Sigmoid colon (tissue), 4 donors: Measurements from ENCODE around the gene SLC13A4.

Experiments used
- EP300 ChIP-seq, 4 donors: sonication (generic); formaldehyde crosslinking; IDR thresholded peaks; one replicate each; pipeline ENCODE4 v1.6.1; 2017; ENCODE audit warnings: antibody characterized with exemption in 4 of 4
- POLR2AphosphoS5 ChIP-seq, 4 donors: sonication (generic); formaldehyde crosslinking; IDR thresholded peaks; one replicate each; pipeline ENCODE4 v1.6.1; 2017; ENCODE audit warnings: antibody characterized with exemption in 4 of 4
- TF ChIP-seq, protein P1 (sequence below), 4 experiments: fragments of 450-650 bp in 3 of 4; fragments of 200-600 bp in 1 of 4; IDR thresholded peaks; one replicate each; pipeline ENCODE4 v1.5.1; 2016 to 2019; ENCODE audit warnings: antibody characterized with exemption in 4 of 4, mild to moderate bottlenecking in 3 of 4, moderate library complexity in 2 of 4

DNA sequence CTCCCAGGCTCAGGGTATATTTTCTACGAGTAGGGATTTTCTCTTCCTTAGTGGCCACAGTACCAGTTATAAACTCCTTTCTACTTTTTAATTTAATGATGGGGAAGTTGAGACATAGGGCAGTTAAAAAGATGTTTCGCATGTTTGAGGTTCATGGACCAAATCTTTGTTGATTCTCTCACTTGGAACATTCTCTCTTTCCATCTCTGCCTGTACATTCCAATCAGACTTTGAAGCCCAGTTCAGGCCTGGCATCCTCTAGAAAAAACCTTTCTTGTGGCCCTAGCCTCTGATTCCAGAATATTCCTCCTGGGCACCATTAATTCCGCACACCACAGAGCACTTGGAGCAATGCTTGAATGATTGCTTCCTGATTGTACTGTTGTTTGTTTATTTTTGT, 18.5 kb downstream of the SLC13A4 start:
- TF ChIP-seq, protein P1, sequence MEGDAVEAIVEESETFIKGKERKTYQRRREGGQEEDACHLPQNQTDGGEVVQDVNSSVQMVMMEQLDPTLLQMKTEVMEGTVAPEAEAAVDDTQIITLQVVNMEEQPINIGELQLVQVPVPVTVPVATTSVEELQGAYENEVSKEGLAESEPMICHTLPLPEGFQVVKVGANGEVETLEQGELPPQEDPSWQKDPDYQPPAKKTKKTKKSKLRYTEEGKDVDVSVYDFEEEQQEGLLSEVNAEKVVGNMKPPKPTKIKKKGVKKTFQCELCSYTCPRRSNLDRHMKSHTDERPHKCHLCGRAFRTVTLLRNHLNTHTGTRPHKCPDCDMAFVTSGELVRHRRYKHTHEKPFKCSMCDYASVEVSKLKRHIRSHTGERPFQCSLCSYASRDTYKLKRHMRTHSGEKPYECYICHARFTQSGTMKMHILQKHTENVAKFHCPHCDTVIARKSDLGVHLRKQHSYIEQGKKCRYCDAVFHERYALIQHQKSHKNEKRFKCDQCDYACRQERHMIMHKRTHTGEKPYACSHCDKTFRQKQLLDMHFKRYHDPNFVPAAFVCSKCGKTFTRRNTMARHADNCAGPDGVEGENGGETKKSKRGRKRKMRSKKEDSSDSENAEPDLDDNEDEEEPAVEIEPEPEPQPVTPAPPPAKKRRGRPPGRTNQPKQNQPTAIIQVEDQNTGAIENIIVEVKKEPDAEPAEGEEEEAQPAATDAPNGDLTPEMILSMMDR (IDR thresholded peaks at IDR 0.05) = no peak
- TF ChIP-seq EP300 (IDR thresholded peaks at IDR 0.05) = no peak
- TF ChIP-seq POLR2AphosphoS5 (IDR thresholded peaks at IDR 0.05) = no peak
